Measurements from ENCODE around the gene BABAM2. TPM values are rescaled to one million over a fixed set of nuclear protein-coding genes. Genes with fewer than 3 reads are reported as not detected.

Gene BABAM2
- total and polyA plus RNA-seq, 9 of the 15 experiments (the other 6 are each of a cell fraction or from before 2014, with no cell fraction given), result 10.9 to 37.4 (median 25.6) TPM

- TF ChIP-seq, protein P1, sequence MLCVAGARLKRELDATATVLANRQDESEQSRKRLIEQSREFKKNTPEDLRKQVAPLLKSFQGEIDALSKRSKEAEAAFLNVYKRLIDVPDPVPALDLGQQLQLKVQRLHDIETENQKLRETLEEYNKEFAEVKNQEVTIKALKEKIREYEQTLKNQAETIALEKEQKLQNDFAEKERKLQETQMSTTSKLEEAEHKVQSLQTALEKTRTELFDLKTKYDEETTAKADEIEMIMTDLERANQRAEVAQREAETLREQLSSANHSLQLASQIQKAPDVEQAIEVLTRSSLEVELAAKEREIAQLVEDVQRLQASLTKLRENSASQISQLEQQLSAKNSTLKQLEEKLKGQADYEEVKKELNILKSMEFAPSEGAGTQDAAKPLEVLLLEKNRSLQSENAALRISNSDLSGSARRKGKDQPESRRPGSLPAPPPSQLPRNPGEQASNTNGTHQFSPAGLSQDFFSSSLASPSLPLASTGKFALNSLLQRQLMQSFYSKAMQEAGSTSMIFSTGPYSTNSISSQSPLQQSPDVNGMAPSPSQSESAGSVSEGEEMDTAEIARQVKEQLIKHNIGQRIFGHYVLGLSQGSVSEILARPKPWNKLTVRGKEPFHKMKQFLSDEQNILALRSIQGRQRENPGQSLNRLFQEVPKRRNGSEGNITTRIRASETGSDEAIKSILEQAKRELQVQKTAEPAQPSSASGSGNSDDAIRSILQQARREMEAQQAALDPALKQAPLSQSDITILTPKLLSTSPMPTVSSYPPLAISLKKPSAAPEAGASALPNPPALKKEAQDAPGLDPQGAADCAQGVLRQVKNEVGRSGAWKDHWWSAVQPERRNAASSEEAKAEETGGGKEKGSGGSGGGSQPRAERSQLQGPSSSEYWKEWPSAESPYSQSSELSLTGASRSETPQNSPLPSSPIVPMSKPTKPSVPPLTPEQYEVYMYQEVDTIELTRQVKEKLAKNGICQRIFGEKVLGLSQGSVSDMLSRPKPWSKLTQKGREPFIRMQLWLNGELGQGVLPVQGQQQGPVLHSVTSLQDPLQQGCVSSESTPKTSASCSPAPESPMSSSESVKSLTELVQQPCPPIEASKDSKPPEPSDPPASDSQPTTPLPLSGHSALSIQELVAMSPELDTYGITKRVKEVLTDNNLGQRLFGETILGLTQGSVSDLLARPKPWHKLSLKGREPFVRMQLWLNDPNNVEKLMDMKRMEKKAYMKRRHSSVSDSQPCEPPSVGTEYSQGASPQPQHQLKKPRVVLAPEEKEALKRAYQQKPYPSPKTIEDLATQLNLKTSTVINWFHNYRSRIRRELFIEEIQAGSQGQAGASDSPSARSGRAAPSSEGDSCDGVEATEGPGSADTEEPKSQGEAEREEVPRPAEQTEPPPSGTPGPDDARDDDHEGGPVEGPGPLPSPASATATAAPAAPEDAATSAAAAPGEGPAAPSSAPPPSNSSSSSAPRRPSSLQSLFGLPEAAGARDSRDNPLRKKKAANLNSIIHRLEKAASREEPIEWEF (CRISPR knock-in tag; IDR thresholded peaks at IDR 0.05), result no peak
- TF ChIP-seq NFYB (IDR thresholded peaks at IDR 0.05; ENCODE audit: extremely low read depth, insufficient read length), result no peak
- peak; percentile 21; the same call in 1 of the 2 replicates for TF ChIP-seq MAX (CRISPR knock-in tag; IDR thresholded peaks at IDR 0.05)
- TF ChIP-seq JUN (IDR thresholded peaks at IDR 0.05; ENCODE audit: borderline replicate concordance, low read depth, low read length), result peak; percentile 74
- no peak for TF ChIP-seq JUN (CRISPR knock-in tag; IDR thresholded peaks at IDR 0.05; ENCODE audit: borderline replicate concordance)
- TF ChIP-seq SMAD4 (CRISPR knock-in tag; conservative IDR thresholded peaks at IDR 0.05), result no peak
- TF ChIP-seq, protein P2, sequence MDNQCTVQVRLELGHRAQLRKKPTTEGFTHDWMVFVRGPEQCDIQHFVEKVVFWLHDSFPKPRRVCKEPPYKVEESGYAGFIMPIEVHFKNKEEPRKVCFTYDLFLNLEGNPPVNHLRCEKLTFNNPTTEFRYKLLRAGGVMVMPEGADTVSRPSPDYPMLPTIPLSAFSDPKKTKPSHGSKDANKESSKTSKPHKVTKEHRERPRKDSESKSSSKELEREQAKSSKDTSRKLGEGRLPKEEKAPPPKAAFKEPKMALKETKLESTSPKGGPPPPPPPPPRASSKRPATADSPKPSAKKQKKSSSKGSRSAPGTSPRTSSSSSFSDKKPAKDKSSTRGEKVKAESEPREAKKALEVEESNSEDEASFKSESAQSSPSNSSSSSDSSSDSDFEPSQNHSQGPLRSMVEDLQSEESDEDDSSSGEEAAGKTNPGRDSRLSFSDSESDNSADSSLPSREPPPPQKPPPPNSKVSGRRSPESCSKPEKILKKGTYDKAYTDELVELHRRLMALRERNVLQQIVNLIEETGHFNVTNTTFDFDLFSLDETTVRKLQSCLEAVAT (IDR thresholded peaks at IDR 0.05), result no peak
These were observed 13.3 kb downstream of the BABAM2 start (continued) for GRCh38 chr2:27903649-27904404.
